ENCODE results near the gene APBB2.

- TF ChIP-seq CTCF (IDR thresholded peaks at IDR 0.05), result no peak
- no peak for TF ChIP-seq EZH2 (IDR thresholded peaks at IDR 0.05; ENCODE audit: borderline replicate concordance, insufficient read depth, low read depth, low read length, poor library complexity, severe bottlenecking)
Measured at GRCh38 chr4:41178372-41179370, 35.7 kb downstream of the APBB2 start.
